GM18526 (cell line): ENCODE results near the gene DYNC1I1.

Experiments used
- POLR2A ChIP-seq: IDR thresholded peaks from 3 replicates; pipeline ENCODE4 v1.6.1; 2011; ENCODE audit not compliant: insufficient read length; ENCODE audit errors: extremely low read depth

Gene DYNC1I1

DNA sequence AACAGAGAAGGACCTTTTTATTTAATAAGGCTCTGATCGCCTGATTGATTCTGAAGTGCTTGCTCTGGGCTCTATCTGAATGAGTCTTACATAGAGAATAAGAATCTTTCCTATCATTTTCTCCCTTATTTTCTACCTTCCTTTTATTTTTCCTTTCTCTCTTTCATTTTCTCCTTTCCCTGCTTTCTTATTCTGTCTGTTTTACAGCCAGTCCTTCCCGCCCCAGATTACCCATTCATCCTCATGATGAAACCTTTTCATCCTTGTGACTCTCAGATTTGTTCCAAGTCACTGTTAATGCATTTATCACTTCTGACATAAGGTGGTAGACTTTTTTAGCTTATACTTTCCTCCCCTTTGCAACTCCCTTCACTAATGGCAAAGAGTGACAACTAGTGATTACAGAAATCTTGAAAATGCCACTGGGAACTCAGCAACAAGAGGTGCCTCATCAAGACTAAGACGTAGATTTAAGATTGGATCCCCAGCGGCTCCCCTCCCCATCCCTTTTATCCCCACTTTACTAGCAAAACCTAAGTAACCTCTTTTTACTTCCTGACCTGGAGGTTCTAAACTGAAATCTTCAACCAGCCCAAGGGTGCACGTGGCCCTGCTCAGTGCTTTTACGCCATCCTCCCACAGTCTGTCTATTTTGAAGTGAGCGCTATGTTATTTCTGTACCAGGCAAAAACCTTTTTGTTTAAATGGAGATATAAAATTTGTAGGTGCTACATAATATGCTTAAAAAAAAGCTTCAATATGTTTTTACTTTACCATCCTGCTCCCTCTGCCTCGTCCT, 179.8 kb downstream of the DYNC1I1 start:
- no peak for TF ChIP-seq POLR2A

DNA sequence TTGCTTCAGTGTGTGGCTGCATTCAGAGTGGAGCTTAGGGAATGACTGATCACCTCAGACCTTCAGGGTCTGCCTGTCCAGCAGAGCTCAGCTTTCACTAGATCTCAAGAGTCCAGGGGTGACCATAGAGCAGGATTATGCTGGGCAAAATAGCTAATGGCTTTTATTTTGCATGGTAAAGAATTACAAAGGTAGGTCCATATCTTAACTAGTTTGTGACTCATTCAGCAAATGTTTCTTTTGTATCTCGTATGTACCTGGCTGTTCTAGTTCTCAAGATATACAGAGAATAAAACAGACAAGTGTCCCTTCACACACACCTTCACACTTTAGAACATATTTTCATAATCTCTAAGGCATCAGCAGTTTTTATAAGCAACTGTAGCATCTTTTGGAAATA, 180.5 kb downstream of the DYNC1I1 start:
- TF ChIP-seq POLR2A, result no peak

DNA sequence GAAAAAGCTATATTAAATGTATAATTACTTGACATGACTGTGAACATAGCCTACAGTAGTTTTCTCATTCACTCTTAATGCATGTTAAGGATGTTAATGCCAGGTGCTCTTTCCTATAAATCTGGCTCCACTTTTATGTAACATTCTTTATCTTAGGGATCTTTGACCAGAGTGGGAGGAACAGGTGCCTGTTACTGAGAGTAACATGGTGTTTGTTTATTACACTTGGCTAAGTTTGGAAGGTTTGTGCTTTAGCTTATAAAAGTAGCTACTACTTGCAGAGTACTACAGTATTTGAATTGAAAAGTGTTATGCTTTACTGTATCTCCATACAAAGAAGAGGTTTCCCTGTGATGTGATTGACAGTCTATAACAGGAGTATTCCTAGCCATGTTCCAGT, 183.4 kb downstream of the DYNC1I1 start:
- TF ChIP-seq POLR2A, result no peak

DNA sequence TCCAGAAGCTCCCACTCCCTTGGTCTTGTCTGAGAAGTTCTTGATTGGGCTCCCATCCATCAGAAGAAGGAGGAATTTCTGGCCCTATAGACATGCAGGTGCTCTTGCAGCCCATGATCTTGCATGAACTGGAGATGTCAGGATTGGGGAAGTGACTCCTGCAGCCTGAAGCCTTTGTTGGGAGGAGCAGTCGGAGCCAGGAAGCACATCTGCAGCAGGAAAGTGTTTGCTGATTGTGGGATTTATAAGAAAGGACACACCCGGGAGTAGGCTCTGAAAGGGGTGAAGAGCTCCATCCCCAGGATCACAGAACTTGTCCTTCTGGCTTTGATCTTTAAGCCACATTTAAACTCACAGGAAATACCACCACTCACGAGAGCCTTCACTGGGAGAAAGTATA, 185.2 kb downstream of the DYNC1I1 start:
- TF ChIP-seq POLR2A, result no peak

DNA sequence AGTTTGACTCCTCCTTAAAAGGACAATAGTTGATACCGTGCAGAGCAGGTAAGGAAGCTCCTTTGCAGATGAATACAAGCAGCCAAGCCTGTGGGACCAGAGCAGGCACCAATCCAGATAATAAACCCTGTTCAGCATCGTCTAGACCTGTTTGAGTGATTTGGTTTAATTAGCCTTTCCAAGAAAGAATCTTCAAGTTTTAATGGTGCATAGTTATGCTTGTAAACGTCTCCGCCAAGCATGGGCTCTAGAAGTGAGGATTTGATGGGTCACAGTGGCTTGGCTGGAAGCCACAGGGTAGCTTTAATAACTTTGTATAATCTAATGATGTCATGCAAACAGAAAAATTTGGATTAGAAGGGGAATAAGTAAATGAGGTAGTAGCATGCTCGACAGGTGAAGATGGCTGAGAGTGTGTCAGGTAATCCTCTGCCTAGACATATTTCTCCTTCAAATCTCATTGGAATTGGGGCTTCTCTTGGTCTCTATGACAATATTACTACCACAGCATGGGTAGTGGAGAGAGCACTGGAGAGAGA, 188.4 kb downstream of the DYNC1I1 start:
- no peak for TF ChIP-seq POLR2A

DNA sequence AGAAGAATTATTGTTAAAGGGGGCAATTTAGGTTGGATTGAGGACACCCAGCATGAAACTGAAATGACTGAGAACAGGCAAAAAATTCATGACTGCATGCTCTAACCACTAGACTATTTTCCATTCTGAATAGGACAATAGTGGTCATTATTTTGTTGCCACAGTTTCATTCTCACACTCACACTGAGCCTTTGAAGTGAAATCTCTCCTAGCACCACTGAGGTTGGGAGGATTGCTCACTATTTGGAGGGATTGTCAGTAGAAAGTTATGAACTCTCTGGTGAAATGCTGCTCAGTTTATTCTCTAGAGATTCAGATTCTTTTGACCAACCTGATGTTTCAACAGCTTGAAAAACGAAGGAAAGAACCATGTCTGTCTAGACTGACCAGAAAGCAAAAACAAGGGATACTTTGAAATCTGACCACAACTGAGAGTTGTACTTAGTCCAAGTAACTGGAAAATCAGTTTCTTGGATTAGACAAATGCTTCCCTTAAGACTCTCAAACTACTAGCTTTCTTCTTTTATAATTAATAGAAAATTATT, 191.2 kb downstream of the DYNC1I1 start:
- no peak for TF ChIP-seq POLR2A

DNA sequence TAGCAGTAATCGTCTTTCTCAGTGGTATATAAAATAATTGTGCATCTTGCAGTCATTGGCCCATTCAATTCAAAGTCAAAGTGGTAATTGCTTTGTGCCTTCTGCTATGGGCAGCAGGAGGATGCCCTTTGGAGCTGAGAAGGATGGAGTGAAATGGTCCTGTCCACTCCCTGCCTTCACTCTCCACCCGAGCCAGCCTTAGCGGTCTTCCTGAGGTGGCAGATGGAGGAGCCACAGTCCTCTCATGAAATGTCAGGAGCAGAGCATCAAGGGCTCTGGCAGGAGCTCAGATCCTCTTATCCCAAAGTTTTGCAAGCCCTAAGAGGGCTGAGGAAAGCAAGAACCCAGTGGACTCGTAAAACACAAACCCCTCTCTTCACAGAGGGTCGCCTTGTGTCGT, 199.4 kb downstream of the DYNC1I1 start:
- no peak for TF ChIP-seq POLR2A

DNA sequence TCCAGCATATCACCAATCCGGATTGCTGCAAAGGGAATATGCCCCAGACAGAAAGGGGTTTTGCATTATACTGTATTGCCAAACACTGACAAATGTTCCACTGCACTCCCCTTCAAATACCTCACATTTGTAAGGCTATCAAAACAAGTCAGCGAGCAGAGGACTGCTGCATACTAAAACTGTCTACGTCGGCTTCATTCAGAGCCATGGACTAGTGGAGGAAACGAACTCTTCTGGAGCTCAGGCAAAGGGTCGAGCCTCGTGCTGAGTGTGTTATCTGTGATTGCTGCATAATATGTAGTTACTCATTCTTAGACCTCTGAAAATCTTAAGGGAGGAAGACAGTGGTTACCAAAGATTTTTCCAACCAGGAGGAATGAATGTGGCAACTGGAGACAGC, 200.2 kb downstream of the DYNC1I1 start:
- TF ChIP-seq POLR2A, result no peak

DNA sequence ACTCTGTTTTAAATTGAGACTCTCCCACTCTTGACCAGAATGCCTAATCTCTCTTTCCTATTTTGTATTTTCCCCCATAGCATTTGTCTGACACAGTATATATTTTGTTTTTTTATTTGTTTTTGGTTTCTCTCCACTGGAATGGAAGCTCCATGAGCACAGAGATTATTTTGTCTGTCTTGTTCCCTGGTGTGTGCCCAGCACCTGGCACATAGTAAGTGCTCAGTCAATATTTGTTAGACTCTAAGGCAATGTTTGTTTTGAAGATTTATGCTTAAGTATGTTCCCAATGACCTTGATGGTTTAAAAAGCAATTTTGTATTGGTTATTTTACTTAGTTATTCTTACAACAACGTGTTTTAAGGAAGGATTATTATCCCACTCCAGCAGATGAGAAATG, 201.8 kb downstream of the DYNC1I1 start:
- TF ChIP-seq POLR2A, result no peak

DNA sequence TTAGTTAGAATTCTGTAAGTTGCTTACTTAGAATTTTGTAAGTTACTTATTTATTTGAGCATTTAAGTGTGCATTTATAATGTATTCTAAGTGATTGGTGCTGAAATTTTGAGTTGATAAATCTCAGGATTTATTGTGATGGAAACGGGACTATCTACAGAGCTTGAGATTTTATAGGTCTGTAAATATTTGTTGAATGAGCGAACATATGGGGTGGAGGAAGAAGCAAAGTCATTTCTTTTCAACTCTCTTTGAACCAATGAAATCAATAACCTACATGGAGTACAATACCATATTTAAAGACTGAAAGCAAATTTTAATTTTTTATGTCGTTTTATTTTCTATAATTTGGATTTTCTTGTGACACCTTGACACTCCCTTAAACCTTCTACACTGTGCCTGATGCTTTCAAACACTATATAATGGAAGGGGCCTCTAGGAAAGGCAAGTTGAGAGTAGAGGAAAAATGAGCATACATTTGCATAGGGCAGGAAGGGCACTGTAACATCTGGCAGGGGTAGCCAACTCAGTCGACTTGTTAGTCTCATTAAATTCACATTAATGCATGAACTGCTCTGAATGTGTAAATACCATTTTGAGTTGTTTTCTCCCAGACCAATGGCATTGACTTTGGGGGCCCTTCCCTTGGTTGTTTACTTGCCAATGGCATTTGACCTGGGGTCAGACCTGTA, 204.2 kb downstream of the DYNC1I1 start:
- TF ChIP-seq POLR2A, result no peak

DNA sequence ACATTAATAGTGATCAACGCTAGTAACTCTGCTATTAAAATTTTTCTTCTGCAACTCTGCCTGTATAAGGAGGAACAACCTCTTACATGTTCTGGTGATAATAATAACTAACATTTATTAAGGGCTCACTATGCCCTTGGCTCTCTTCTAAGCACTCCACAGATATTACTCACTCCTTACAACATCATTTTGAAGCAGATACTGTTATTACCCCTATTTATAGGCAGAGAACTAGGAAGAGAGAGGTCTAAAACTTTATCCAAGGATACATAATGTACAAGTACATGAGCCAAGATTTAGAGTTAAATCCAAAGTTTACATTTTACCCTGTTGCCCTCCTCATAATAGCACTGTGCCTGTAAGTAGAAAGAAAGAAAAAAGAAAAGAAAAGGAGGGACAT, 205.6 kb downstream of the DYNC1I1 start:
- no peak for TF ChIP-seq POLR2A

DNA sequence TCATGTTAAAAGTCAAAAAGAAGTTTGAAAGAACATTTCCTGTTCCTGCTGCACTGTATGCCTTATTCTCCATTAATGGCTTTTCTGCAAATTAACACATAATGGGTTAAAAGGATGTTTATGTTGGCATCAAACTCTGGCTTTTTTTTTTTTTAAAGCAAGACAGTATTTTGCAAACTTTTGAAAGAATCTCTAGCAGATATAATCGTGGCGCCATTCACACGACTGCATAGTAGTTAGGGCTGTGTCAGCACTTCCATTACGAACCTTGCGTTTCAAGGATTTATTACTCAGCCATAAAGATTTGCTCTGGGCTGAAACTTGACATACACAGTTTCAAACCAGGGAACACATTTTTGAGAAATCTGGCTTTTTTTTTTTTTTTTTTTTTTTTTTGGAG, 207.8 kb downstream of the DYNC1I1 start:
- no peak for TF ChIP-seq POLR2A

DNA sequence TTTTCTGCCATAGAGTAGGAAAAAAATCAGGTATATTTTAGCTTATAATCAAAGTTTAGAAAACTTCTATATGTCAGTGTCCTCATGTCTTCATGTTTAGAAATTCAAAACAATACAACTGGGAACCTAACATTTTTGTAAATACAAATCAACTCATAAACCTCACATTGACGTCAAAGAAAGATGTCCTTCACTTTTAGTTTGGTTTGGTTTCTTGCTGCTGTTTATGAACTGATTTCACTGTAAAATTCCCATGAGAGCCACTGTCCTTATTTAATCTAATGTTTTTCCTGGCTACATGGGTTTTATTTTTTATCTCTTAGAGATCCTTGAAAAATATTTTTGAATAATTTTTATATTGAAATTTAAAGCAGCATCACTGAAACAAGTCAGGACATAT, 208.4 kb downstream of the DYNC1I1 start:
- TF ChIP-seq POLR2A, result no peak

DNA sequence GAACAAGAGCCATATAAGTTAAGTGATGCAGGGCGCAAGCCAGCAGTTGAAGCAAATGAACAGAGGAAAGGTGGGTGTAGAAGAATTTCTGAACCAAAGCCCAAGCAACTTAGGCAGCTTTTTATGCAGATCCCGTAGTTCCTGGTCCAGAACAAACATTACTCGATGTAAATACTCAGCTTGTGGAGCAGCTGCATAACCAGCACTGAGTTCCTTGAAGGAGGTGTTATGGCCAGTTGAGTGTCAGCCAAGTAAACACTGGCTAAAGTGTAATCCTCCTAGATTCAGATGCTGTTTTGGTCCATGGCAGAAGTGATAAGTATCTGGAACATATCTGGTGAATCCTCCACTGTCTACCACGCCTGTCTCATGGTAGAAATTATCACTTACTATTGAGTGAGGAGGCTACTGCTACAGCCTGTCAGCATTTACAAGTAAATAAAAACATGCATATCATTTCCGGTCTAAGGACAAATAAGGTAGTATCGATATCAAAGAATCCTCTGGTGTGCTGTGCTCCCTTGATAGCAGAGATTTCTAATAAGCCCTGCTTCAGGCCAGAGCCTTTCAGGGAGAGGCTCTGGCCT, 213.9 kb downstream of the DYNC1I1 start:
- no peak for TF ChIP-seq POLR2A

DNA sequence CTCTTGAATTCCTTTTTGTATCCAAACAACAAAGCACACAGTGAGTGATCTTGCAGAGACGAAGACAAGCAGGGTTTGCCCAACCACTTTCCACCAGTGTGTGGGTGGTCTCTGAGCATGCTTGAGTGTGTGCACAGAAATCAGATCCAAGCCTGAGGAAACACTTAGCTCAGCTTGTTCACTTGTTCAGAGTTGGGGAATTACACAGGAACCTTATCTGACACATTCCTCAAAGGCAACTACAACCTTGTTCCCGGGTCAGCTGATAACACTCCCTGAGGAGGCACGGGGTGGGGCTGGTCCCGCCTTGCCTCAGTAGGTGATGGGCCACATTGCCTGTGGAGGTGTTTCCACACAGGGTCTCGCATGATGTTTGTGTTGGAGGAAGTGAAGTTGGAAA, 216.9 kb downstream of the DYNC1I1 start:
- TF ChIP-seq POLR2A, result no peak

DNA sequence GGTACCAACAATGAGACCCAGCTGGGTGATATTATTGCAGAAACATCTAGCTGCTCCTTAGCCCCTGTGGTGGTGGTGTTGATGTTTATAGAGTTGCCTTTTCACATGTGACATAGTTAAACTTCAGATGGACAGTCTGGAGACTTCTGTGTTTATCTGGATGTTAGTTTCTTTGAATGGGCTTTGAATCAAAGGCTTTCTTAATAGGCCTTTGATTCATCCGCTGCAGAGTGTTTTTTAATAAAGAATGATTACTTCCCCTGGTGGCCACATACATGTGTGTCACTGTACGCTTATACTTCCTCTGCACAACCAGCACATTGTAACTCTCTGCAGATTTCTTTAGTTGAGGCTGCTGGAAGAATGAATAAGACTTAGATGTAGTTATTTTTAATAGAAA, 221.0 kb downstream of the DYNC1I1 start:
- no peak for TF ChIP-seq POLR2A
